ENCODE measurements around the gene XIRP2.
A peak's percentile ranks its signal among the peaks of the same experiment; 100 is the strongest.
"Not testable (repeated sequence)": the region's sequence is repeated elsewhere in the genome, so short reads cannot be mapped to it uniquely, and the experiment has no call there.

XIRP2 gene

DNA sequence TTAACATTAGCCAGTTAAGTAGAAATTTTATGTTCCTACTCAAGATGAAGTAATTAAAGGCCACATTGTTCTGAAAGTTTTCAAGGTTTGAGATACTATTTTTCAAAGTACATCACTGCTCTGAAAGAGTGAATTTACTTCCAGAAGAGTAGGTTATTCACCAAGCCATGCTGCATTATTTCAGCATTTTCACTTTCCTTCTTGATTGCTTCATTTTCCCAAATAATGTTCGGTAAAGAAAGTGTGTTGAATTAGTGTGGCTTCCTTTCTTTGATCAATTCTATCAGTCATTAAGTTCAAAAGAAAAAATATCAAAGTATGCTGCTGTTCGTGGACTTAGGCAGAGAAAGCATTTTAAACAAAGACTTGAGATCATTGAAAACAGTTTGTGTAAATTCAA is 310.3 kb downstream of the XIRP2 start:
- no peak for DNase-seq

DNA sequence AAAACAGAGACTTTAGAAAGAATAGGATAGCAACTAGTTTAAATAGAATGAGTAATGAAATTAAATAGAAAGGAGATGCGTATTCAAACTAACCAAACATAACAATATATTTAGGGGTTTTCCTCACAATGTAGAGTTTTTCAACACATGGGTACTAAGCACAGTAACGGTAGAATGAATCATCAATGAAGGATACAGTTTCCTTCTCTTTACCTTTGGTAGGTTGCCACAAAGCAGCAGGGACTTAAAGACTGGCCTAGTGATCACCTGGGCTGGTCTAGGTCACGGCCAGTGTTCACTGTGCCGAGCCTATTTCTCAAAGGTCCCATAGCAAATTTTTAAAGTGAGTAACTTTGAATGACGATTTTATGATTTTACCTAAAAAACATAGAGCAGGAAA is 311.7 kb downstream of the XIRP2 start:
- no peak for DNase-seq

DNA sequence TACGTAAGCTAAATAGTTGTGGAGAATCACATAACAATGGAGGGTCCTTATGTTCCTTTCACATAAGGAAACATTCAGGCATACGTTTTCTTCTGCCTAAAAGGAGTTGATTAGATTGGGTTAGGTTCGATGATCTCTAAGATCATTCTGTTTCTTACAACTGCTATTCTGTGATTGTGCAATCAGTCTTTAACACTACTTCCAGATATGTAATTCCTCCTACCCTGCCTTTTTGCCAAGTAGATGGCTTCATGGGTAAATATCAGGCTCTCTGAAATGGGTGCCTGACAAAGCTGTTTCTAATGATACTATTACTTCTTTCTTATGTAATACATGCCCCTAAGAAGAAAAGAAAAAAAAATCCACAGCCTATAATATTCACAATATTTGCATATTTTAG is 321.5 kb downstream of the XIRP2 start:
- DNase-seq, result no peak

GRCh38 chr2:167212014-167212648 is 323.9 kb downstream of the XIRP2 start:
- DNase-seq, result no peak

DNA sequence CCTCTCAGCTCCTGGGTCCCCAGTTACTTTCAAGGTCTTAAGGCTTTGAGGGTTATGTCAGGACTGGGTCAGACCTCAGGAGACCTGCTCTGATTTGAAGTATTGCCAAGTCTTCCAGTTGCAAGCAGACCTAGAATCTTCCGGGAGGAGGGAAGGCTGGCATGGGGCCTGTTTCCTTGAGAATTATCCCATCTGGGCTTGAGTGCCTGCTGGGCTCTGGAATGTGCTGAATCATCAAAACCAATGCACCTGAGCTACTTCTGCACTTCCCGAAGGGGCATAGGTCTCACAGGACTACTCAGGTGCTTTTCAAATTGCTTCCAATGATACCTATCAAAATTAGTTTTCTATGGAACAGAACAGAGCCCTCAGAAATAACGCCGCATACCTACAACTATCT is 327.3 kb downstream of the XIRP2 start:
- DNase-seq, result no peak

DNA sequence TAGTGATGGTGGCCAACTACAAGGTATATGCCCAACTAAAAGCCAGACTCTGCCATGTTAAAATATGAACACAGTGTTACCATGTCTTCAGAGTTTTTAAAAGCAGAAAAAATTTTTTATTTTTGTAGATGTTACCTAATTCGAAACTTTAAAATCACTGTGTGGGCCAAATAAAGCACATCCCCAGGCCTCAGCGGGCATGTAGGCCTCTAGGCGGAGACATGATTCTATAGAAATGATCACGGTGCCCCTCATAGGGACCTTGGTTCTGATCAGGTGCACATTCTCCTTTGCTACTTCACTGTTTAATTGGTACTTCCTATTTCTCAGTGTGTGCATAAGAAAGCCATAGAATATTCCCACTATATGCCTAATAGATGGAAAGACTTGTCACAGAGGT is 349.2 kb downstream of the XIRP2 start:
- no peak for DNase-seq

DNA sequence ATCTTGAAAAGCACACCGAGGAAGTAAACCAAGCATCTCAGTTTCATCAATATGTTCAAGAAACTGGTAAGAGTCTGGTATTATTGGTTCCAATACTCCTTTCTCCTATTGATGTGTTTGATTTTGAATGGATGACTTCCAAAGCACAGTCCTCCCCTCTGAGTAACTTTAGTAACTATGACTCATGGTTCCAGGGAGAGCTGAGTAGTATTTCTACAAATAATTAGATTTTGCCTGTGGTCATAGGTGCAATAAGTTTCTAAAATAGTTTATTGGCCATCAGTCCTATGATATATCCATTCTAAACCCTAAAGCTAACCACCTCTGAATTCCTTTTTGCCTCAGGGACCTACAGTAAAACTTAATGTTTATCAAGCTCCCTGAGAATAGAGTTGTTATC is 352.4 kb downstream of the XIRP2 start:
- DNase-seq, result no peak

GRCh38 chr2:167249197-167249596 is 360.9 kb downstream of the XIRP2 start:
- DNase-seq, result no peak

DNA sequence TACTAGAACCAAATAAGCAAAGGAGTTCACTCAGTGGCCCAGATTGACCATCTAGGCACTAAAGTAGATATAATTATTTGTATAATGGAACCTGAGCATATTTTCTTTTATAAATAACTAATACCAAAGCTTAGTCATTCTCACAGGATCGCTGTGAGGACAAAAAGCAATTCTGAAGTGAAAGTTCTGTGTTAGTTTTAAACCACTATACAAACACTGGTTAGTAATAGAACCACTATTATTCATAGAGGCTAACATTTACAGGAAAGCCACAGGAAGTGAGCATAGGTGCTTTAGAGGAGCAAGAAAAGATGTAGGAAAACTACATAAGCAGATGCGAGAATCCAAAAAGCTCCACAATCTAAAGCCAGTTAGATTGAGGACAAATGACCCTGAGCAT is 364.7 kb downstream of the XIRP2 start:
- no peak for DNase-seq

DNA sequence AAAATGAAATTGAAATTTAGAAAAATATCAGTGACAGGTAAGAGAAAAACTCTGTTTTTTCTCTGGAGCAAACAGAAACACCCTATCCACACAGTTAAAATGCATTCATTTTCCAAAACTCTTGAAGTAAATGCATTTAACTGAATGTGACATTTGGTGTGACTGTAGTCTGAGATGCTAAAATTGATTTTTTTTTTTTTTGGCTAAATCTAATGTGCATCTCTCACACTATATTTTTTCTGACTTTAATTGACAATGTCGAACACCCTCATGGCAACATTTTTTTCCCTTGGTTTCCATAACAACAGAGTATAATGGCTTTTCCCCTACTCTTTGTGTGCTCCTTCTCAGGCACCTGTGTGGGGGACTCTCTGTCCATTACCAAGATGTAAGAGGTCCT is 366.4 kb downstream of the XIRP2 start:
- DNase-seq, result no peak

DNA sequence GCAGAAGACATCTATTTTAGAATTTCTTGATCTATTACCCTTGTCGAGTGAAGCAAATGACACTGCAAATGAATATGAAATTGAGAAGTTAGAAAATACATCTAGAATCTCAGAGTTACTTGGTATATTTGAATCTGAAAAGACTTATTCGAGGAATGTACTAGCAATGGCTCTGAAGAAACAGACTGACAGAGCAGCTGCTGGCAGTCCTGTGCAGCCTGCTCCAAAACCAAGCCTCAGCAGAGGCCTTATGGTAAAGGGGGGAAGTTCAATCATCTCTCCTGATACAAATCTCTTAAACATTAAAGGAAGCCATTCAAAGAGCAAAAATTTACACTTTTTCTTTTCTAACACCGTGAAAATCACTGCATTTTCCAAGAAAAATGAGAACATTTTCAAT is 370.4 kb downstream of the XIRP2 start:
- no peak for DNase-seq

- no peak for DNase-seq
These were observed 376.1 kb downstream of the XIRP2 start for GRCh38 chr2:167264380-167264779.

GRCh38 chr2:167265004-167265403 is 376.7 kb downstream of the XIRP2 start:
- no peak for DNase-seq

DNA sequence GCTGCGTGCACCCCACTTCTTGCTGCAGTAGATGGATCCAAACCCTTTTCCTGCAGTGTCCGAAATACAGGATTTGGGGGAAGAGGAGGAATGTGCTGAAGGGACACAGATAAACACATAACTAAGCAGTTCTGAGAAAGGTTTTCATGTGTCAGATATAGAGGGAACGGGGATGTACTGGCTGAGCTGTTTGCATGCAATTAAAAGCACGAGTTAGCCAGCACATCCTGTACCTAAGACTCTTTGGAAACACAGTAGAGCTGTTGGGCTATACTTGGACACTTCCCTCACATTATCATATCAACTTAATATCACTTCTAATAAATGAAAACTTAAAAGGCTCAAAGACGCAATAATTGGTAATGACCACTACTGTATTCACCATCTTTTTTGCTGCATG is 377.4 kb downstream of the XIRP2 start:
- DNase-seq, result no peak

- DNase-seq, result not testable (repeated sequence)
These were observed 380.0 kb downstream of the XIRP2 start for GRCh38 chr2:167268245-167268644.

- DNase-seq, result no peak
These were observed 383.7 kb downstream of the XIRP2 start for GRCh38 chr2:167271932-167272331.

DNA sequence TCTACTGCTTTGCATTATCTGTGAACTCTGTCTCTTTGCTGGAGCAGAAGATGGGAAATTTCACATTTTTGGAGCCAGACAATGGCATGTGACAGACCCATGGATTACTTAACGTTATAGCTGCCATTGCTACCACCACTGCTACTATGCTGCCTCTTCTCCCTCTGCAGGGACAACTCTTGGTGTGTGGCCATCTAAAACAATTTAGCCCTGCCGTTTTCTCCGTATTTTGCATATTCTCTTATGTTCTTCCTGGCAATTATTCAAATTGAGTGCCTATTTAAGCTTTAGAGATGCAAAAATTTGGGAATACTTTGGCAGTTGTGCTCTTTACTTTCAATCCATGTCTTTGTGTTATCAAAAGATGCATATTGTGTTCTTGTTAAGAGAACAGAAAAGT is 386.8 kb downstream of the XIRP2 start:
- no peak for DNase-seq

- DNase-seq, result no peak
These were observed 391.5 kb downstream of the XIRP2 start for GRCh38 chr2:167279810-167280209.

GRCh38 chr2:167287212-167287611 is 398.9 kb downstream of the XIRP2 start:
- no peak for DNase-seq

DNA sequence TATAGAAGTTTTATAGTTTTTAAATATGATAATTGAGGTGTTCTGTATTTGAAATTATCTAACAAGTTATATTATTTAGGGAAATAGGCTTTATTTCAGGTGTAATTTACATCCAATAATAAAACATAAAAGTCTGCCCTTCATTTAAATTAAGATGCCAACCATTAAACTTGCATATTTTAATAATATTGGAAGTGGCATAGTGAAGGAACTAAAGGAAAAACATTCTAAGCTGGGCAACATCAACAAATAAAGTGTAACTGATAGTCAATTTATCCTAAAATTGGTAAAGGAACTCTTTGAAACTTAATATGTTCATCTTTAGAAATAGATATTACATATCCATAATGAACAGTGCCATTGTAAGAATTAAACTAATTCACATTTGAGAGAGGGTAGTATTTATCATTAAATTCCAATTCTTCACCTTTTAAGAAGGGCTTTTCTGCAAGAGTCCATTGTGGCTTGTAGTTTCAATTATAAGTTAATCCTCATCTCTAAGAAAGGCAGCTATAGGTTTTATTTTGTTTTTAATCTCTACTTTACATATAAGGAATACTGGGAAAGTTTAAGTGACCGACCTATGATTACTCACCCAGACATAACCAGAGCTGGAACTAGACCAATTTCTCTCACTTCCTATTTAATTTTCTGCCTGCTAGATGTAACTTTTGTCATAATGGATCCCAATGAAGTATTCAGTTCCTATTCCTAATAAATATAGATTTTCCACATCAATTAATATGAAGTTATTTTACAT is 401.6 kb downstream of the XIRP2 start:
- no peak for DNase-seq

DNA sequence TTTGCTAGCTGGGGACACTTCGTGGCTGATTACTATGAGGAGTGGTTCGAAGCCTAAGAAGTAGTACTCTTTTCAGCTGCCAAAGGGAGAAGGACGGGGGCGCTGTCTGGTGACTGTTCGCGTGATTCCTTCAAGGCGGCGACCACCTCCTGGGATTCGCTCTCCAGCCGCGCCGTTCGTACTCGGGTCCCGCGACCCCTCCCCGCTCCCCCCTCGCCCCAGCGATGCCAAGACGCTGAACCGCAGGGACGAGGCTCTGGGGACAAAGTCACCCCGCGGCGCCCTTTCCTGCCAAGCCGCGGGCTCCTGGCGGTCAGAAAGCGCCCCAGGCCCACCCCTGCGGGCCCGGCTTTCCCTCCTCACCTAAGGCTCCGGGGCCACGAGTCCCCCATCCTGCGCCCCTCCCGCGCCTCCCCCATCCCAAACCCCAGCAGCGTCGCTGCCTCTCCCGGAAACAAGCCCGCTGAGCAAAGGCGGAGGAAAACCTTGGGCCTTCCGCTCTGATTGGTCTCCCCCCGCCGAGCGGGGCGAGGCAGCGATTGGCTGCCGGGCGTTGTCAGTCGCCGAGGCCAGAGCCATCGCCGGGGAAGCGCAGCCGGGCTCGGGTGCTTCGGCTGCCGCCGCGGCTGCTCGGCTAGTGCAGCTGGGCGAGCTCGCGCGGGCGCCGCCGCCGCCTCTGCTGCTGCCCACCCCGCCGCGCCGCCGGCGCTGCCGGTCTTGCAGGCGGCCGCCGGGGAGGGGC is 404.3 kb downstream of the XIRP2 start, which contains the start of gene B3GALT1:
Gene B3GALT1 (plus strand): TSS at position 572 of the 742 bp plus-strand sequence.
- DNase-seq, result peak; percentile 31

GRCh38 chr2:167293172-167293781 is 405.0 kb downstream of the XIRP2 start:
- DNase-seq, result no peak

DNA sequence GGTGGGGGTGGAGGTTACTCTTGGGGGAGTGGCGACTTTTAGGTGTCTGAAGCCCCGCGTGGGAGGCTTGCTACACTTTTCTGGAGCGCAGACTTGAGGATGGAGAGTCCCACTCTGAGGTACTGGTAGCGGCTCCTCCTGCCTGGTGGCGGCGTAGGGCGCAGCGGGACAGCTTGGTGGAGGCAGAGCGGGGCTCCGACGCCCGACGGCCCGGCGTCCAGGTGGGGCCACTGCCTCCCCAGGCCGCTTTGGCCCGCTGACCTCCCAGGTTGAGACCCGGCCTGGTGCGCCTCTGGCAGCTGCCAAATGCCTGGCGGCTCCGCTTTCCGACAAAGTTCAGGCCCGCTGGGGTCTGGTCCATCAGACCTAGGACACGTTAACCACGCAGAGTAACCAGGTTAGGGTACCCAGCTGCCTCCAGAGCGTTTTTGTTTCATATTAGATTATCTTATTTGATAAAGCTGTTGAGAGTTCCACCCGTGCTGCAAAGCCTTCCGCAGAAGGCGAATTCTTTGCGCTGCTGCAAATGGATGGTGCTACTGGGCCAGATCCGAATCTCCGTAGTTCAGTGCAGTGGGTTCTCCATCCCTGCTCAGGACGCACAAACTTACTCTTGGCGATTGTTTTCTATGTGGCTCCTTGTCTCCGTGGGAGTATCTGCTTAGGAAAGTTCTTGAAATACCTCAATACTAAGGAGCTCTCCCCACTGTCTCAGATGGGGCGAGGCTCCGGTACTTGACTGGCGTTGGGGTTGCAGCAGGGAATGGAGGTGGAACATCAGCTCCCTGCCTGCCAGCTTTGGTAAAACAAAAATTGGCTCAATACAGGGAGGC is 405.9 kb downstream of the XIRP2 start:
- no peak for DNase-seq
